Measurements from ENCODE around the gene DHRS7B.

- TF ChIP-seq POLR2AphosphoS5 (IDR thresholded peaks at IDR 0.05; ENCODE audit: low read depth, low read length) (no peak), POLR2A (IDR thresholded peaks at IDR 0.05; ENCODE audit: low read depth, low read length) (no peak), TAF1 (IDR thresholded peaks at IDR 0.05; ENCODE audit: low read depth, low read length) (no peak), PAX5 (IDR thresholded peaks at IDR 0.05; ENCODE audit: insufficient read depth, low read length, severe bottlenecking) (no peak), POU2F2 (IDR thresholded peaks at IDR 0.05; ENCODE audit: low read depth, low read length) (no peak)
Measured at GRCh38 chr17:21134559-21134958, 7.8 kb downstream of the DHRS7B start.
